ENCODE data around the gene CDKN2B-AS1.

CDKN2B-AS1 gene

DNA sequence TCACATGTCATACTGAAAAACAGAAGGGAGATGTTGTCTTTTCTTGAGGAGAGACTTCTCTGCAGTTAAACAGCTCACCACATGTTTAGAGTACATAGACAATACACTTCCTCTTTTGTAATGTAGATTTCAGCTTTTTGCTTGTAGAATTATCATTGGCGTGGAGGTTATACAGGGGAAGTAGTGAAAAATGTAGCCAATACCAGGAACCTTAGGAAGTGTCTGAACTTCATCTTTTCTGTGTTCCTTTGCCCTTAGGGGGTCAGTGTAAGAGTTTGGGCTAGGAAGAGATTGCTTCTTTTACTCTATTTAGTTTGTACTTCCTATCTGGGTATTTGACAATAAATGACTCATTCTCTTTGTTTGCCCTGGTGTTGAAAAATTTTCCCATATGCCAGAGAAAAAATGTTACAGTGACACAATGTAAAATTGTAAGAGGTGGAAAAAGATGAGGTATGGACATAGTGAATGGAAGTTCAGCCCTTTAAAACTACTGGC lies 35.6 kb downstream of the CDKN2B-AS1 start:
- in situ Hi-C loops (cut with HindIII; ENCODE audit: low pct_unique_long_range_greater_than_20kb, low sequenced_read_pairs), result no loop called here
- TF ChIP-seq JUND (IDR thresholded peaks at IDR 0.05; ENCODE audit: low read depth), result no peak
- DNase-seq (ENCODE audit: low read depth in 1 of 2, low spot score in 1 of 2), result no peak

GRCh38 chr9:22031655-22032411 lies 37.2 kb downstream of the CDKN2B-AS1 start:
- in situ Hi-C loops (cut with HindIII; ENCODE audit: low pct_unique_long_range_greater_than_20kb, low sequenced_read_pairs), result no loop called here
- TF ChIP-seq JUND (IDR thresholded peaks at IDR 0.05; ENCODE audit: low read depth), result no peak
- no peak for DNase-seq (ENCODE audit: low read depth in 1 of 2, low spot score in 1 of 2)

DNA sequence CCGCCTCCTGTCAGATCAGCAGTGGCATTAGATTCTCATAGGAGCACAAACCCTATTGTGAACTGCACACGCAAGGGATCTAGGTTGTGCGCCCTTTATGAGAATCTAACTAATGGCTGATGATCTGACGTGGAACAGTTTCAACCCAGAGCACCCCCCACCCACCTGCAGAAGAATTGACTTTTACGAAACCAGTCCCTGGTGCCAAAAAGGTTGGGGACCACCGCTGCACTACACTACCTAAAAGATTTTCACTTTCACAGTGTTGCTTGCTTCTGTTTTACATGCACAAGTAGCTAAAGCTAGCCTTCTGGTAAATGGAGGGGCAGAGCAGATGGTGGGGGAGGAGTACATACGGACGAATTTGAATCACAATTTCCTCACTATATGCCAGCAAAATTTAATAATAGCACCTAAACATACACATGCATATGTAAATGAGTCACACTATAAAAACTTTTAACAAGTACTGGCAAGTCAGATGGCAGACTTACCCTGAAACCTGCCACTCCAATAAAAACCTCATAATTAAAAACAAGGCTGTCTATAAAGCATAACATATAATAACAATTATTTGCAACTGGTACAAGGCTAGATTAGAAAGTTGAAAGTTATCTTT lies 38.5 kb downstream of the CDKN2B-AS1 start:
- in situ Hi-C loops (cut with HindIII; ENCODE audit: low pct_unique_long_range_greater_than_20kb, low sequenced_read_pairs), result no loop called here
- no peak for DNase-seq (ENCODE audit: low read depth in 1 of 2, low spot score in 1 of 2)
- TF ChIP-seq JUND (IDR thresholded peaks at IDR 0.05; ENCODE audit: low read depth), result no peak

DNA sequence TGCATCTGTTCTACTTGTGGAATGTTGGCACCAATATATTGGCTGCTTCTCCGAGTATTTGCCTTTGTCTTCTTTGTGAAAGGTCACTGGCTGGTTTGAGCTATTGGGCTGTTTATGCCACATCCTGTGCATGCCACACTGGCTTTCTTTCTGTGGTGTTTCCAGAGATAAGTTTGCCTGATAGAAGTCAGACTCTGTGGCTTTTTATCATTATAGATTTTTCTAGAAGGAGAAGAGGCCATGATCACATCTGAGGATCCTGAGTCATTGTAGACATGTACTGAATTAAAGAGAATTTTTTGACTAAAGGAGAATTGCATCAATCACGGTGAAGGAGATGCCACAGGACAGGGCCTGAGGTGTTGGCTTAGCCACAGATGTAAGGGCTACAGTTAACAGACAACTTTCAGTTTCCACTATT lies 41.0 kb downstream of the CDKN2B-AS1 start:
- no peak for DNase-seq (ENCODE audit: low read depth in 1 of 2, low spot score in 1 of 2)
- TF ChIP-seq JUND (IDR thresholded peaks at IDR 0.05; ENCODE audit: low read depth), result no peak
- in situ Hi-C loops (cut with HindIII; ENCODE audit: low pct_unique_long_range_greater_than_20kb, low sequenced_read_pairs), result no loop called here

GRCh38 chr9:22036866-22037626 lies 42.5 kb downstream of the CDKN2B-AS1 start:
- in situ Hi-C loops (cut with HindIII; ENCODE audit: low pct_unique_long_range_greater_than_20kb, low sequenced_read_pairs), result no loop called here
- TF ChIP-seq JUND (IDR thresholded peaks at IDR 0.05; ENCODE audit: low read depth), result no peak
- DNase-seq (ENCODE audit: low read depth in 1 of 2, low spot score in 1 of 2), result no peak

GRCh38 chr9:22037954-22038690 lies 43.5 kb downstream of the CDKN2B-AS1 start:
- in situ Hi-C loops (cut with HindIII; ENCODE audit: low pct_unique_long_range_greater_than_20kb, low sequenced_read_pairs), result no loop called here
- peak in 1 of 2 experiments; percentile 30 for DNase-seq (ENCODE audit: low read depth in 1 of 2, low spot score in 1 of 2)
- no peak for TF ChIP-seq JUND (IDR thresholded peaks at IDR 0.05; ENCODE audit: low read depth)

GRCh38 chr9:22039258-22039657 lies 44.7 kb downstream of the CDKN2B-AS1 start:
- DNase-seq (ENCODE audit: low read depth in 1 of 2, low spot score in 1 of 2), result no peak
- no peak for TF ChIP-seq JUND (IDR thresholded peaks at IDR 0.05; ENCODE audit: low read depth)
- in situ Hi-C loops (cut with HindIII; ENCODE audit: low pct_unique_long_range_greater_than_20kb, low sequenced_read_pairs), result no loop called here

DNA sequence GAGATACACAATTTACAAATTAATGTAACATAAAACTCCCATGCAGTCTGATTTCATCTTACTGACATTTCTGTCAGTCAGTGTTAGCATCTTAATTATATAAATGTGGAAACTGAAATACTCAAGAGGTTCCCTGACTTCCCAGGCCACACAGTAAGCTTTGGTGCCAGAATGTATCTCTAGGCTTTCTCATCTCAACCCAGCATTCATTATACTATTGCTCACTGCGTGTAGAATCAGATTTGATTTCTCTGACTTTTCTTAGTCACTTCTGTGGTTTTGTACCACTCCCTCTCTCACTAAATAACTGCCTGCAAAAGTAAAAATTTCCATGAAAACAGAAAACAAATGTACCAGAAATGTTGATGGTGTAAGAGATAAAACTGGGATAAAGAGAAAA lies 46.2 kb downstream of the CDKN2B-AS1 start:
- DNase-seq (ENCODE audit: low read depth in 1 of 2, low spot score in 1 of 2), result no peak
- no peak for TF ChIP-seq JUND (IDR thresholded peaks at IDR 0.05; ENCODE audit: low read depth)
- in situ Hi-C loops (cut with HindIII; ENCODE audit: low pct_unique_long_range_greater_than_20kb, low sequenced_read_pairs), result no loop called here

- DNase-seq (ENCODE audit: low read depth in 1 of 2, low spot score in 1 of 2), result no peak
- TF ChIP-seq JUND (IDR thresholded peaks at IDR 0.05; ENCODE audit: low read depth), result no peak
- in situ Hi-C loops (cut with HindIII; ENCODE audit: low pct_unique_long_range_greater_than_20kb, low sequenced_read_pairs), result no loop called here
These were observed 46.8 kb downstream of the CDKN2B-AS1 start for GRCh38 chr9:22041344-22041743.

DNA sequence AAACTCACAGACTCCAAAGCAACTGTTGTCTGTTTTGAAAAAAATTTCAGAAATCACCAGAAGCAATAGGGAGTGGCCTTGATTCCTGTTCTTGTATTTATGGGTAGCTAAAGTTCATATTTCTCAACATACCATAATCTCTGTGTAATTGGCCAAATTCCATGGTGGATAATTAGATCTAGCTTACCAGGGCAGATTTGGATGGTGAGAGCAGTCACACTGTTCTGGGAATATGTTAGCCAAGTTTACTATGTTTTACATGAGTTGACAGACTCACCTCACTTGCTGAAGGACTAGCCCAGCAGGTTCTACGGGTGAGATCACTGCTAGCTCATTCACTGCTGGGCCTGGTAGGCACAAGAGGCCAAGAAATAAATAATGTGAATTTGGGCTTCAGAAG lies 47.2 kb downstream of the CDKN2B-AS1 start:
- peak; percentile 66 for TF ChIP-seq JUND (IDR thresholded peaks at IDR 0.05; ENCODE audit: low read depth)
- peak; percentile 11 to 89 for DNase-seq (ENCODE audit: low read depth in 1 of 2, low spot score in 1 of 2)
- in situ Hi-C loops (cut with HindIII; ENCODE audit: low pct_unique_long_range_greater_than_20kb, low sequenced_read_pairs), result no loop called here

- DNase-seq (ENCODE audit: low read depth in 1 of 2, low spot score in 1 of 2), result no peak
- no peak for TF ChIP-seq JUND (IDR thresholded peaks at IDR 0.05; ENCODE audit: low read depth)
- in situ Hi-C loops (cut with HindIII; ENCODE audit: low pct_unique_long_range_greater_than_20kb, low sequenced_read_pairs), result no loop called here
These were observed 49.3 kb downstream of the CDKN2B-AS1 start for GRCh38 chr9:22043928-22044327.

DNA sequence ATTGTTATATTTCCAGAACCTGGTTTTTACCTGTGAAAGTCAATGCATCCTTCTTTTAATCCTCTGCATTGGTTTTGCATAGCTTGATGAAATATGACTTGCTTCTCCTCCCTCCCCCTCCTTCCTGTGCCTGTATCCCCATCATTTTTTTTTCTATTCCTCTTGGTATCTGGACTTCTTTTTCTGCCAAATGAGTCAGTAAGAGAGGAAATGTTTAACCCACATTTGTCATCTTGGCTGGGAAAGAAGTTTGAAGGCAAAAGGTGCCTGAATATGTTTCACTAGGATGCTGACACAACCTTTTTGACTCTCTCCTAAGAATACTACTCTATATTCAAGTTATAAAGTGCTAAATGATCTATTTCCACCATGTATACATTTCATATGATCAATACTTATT lies 50.0 kb downstream of the CDKN2B-AS1 start:
- TF ChIP-seq JUND (IDR thresholded peaks at IDR 0.05; ENCODE audit: low read depth), result no peak
- in situ Hi-C loops (cut with HindIII; ENCODE audit: low pct_unique_long_range_greater_than_20kb, low sequenced_read_pairs), result no loop called here

More for the DNA sequence above, 50.0 kb downstream of the CDKN2B-AS1 start:
- no peak for DNase-seq (ENCODE audit: low read depth in 1 of 2, low spot score in 1 of 2)
